Heart left ventricle (tissue), 13 donors: ENCODE measurements around the gene VWA2.

Source experiments
- POLR2A ChIP-seq, 2 donors: fragments of 450-650 bp; IDR thresholded peaks; one replicate each; pipeline ENCODE4 v1.6.1; 2017; ENCODE audit warnings: antibody characterized with exemption in 2 of 2, mild to moderate bottlenecking in 2 of 2, moderate library complexity in 2 of 2
- TF ChIP-seq, protein P1 (sequence below), 12 donors: fragments of 200-600 bp; sonication (generic) in 4 of 12; IDR thresholded peaks; one replicate each; pipeline versions ENCODE4 v1.5.0 to v1.8.0; 2018 to 2022; ENCODE audit warnings: antibody characterized with exemption in 12 of 12, mild to moderate bottlenecking in 5 of 12
- donor health status: ischemic (EF 13 %, LVEDD 7.1; RV severe dilation, severe dysfunction).
- donor health status: DM: no; HTN: yes; CAD: no.
- donor health status: DM: no; HTN: no; CAD: no.
- donor health status: ischemic (EF 25% LVEDD 6.9; RV normal size, moderate dysfunction).
- donor health status: ischemic (EF 25% LVEDD 5.7; RV mildly dilated, moderate dysfunction).
- donor health status: ischemic (EF 35%, LVEDD 5.7; RV mildly dilated, moderate dysfunction).
- donor health status: nonischemic (EF 11% LVEDD 7.7; RV severe dilation, severe dysfunction).
- donor health status: DM: yes; HTN: yes; CAD: no.
- donor health status: PGD.
- donor health status: ischemic (EF 29% LVEDD 5.4; RV normal size, mild dysfunction).
- donor health status: nonischemic (EF 23%, LVEDD 6.1; RV moderate dilation, normal function).

DNA sequence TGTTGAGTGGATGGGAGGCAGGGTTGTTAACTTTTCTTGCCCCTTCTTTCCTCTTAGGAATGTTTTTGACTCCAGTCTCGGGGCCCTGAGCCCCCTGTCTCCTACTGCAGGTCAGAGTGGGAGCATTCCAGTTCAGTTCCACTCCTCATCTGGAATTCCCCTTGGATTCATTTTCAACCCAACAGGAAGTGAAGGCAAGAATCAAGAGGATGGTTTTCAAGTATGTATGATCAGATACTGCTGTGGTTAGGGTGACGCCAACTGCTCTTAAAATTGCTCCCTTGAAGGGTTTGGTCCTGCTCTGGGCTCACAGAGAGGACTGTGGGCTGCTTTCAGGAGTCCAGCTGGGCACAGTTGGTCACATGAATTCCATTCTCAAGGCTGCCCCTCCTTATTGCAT lies 22.0 kb downstream of the VWA2 start:
- TF ChIP-seq, protein P1, sequence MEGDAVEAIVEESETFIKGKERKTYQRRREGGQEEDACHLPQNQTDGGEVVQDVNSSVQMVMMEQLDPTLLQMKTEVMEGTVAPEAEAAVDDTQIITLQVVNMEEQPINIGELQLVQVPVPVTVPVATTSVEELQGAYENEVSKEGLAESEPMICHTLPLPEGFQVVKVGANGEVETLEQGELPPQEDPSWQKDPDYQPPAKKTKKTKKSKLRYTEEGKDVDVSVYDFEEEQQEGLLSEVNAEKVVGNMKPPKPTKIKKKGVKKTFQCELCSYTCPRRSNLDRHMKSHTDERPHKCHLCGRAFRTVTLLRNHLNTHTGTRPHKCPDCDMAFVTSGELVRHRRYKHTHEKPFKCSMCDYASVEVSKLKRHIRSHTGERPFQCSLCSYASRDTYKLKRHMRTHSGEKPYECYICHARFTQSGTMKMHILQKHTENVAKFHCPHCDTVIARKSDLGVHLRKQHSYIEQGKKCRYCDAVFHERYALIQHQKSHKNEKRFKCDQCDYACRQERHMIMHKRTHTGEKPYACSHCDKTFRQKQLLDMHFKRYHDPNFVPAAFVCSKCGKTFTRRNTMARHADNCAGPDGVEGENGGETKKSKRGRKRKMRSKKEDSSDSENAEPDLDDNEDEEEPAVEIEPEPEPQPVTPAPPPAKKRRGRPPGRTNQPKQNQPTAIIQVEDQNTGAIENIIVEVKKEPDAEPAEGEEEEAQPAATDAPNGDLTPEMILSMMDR (IDR thresholded peaks at IDR 0.05), result no peak
- TF ChIP-seq POLR2A (IDR thresholded peaks at IDR 0.05), result no peak
